Muscle layer of colon (tissue), 2 donors: Measurements from ENCODE around the gene SUMO1.

Source experiments
- H3K27ac ChIP-seq: one replicate; pipeline ENCODE4 v1.7.0; 2013; ENCODE audit warnings: low read depth, mild to moderate bottlenecking, low read length, moderate library complexity
- H3K27me3 ChIP-seq, 2 donors: one replicate each; pipeline ENCODE4 v1.7.0; 2013; ENCODE audit warnings: low read length in 2 of 2, mild to moderate bottlenecking in 2 of 2; ENCODE audit not compliant: insufficient read depth in 2 of 2, control insufficient read depth in 1 of 2
- H3K36me3 ChIP-seq: one replicate; pipeline ENCODE4 v1.7.0; 2013; ENCODE audit warnings: mild to moderate bottlenecking, low read length; ENCODE audit not compliant: insufficient read depth
- H3K4me1 ChIP-seq: one replicate; pipeline ENCODE4 v1.7.0; 2013; ENCODE audit warnings: mild to moderate bottlenecking, low read length; ENCODE audit not compliant: insufficient read depth
- H3K4me3 ChIP-seq, 2 donors: one replicate each; pipeline ENCODE4 v1.7.0; 2013; ENCODE audit warnings: low read length in 2 of 2, low read depth in 1 of 2, mild to moderate bottlenecking in 1 of 2, moderate library complexity in 1 of 2
- H3K9ac ChIP-seq: one replicate; pipeline ENCODE4 v1.7.0; 2013; ENCODE audit warnings: low read length
- H3K9me3 ChIP-seq: one replicate; pipeline ENCODE4 v1.7.0; 2013; ENCODE audit warnings: mild to moderate bottlenecking, low read length
- donor health status: abdominal sarcoma.
- donor health status: Adenocarcinoma of cecum.

Gene SUMO1

DNA sequence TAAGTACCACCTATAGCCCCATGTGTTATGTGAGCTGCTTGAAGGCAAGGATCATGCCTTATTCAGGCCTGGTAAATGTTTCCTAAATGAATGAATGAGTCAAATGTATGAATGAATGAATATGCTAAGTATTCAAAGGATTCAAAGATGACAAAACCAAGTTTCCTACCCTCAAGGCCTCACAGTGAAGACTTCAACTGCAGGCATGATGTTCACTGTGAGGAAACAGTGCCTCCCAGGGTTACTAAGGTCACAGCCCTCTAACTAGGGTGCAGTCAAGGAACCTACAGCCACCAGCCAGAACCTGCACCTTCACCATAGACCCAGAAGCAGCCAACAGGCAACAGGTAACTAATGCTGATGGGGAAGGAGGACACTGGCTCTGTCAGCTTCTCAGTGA lies 69.3 kb downstream of the SUMO1 start:
- no peaks in the 10 kb centered on the region for H3K36me3 ChIP-seq
- H3K27ac ChIP-seq = no peak overlapping the region
- no peaks in the 10 kb centered on the region for H3K27me3 ChIP-seq
- H3K4me1 ChIP-seq = peaks cover 17% of the 10 kb centered on the region
- H3K9ac ChIP-seq = no peak overlapping the region
- no peaks in the 10 kb centered on the region for H3K9me3 ChIP-seq
- no peak overlapping the region for H3K4me3 ChIP-seq

DNA sequence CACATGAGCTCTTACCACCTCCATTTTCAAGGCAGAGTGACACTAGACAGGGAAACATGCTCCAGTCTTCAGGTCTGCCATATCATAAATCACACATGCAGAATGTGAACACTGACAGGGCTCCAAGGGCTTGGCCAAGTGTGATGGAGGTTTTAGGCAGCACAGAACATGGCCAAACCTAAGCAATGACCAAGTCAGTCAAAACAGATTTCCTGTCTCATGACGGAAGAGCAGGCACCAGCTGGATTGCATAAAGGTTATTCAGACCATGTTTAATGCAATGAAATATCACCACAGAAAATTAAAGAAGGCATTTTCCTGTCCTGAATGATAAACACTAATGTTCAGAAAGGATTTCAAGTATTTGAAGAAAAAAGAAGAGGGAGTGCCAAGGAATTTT lies 72.5 kb downstream of the SUMO1 start:
- Histone ChIP-seq H3K27ac (no peak overlapping the region), H3K27me3 (no peaks in the 10 kb centered on the region), H3K9me3 (no peaks in the 10 kb centered on the region), H3K4me1 (peaks cover 3% of the 10 kb centered on the region), H3K36me3 (no peaks in the 10 kb centered on the region), H3K9ac (no peak overlapping the region), H3K4me3 (no peak overlapping the region)

DNA sequence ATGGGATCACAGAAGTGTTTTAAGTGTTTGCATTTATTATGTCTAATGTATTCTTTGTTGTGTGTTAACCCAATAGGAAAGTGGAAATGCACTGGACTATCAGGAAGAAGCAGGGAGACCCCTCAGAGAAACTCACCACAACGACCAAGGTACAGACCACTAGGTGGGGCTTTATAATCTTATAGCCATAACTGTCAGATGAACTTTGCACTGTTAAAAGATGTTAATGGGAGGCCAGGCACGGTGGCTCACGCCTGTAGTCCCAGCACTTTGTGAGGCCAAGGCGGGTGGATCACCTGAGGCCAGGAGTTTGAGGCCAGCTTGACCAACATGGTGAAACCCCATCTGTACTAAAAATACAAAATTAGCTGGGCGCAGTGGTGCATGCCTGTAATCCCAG lies 73.2 kb downstream of the SUMO1 start:
- no peaks in the 10 kb centered on the region for H3K36me3 ChIP-seq
- peaks cover 6% of the 10 kb centered on the region for H3K4me1 ChIP-seq
- no peak overlapping the region for H3K27ac ChIP-seq
- no peak overlapping the region for H3K9ac ChIP-seq
- no peak overlapping the region for H3K4me3 ChIP-seq
- H3K9me3 ChIP-seq = no peaks in the 10 kb centered on the region
- no peaks in the 10 kb centered on the region for H3K27me3 ChIP-seq

DNA sequence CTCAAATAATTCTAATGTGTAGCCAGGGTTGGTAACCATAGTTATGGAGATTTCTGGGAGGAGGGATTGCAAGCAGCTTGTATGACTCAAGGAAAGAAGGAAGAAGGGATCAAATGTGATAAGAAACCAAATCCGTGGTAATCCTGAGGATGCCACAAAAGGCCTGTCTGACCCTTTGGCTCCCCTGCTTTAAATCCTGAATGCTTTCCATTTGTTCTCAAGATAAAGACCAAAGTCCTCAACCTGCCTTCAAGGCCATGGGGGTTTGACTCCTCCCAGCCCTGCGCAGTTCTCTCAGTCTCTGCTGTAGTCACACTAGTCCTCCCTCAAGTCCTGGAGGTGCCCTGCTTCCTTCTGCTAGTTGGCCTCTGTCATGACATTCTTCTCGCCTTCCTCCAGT lies 74.0 kb downstream of the SUMO1 start:
- no peaks in the 10 kb centered on the region for H3K9me3 ChIP-seq
- H3K4me3 ChIP-seq = no peak overlapping the region
- no peak overlapping the region for H3K9ac ChIP-seq
- peaks cover 6% of the 10 kb centered on the region for H3K4me1 ChIP-seq
- H3K36me3 ChIP-seq = no peaks in the 10 kb centered on the region
- no peaks in the 10 kb centered on the region for H3K27me3 ChIP-seq
- H3K27ac ChIP-seq = no peak overlapping the region

DNA sequence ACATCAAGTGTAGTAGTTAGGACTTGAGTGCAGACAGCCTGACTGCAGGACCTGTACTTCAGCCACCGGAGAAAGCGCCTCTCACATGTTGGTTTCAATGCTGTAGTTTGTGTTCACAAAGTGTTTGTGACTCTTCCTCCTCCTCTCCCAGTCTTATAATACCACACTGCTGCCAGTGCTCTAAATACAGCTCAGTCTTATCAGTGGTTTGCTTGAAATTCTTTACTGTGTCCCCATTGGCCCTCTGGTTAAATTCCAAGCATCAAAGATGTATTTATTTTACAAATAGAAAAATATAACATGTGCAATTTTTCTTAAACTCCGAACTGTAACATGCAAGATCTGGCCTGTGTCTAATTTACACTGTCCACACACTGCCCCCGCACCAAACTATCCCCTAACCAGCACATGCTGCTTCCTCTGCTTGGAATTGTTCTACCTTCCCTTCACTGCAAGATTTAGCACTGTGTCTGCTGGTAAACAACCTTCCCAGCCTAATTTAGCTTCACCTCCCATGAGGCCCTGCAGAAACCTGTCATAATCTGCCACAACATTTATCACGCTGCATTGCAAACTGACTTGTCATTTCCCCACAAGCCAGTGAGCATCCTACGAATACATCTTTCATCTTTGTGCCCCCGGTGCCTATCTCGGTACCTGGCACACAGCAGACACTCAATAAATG lies 77.1 kb downstream of the SUMO1 start:
- Histone ChIP-seq H3K36me3 (no peaks in the 10 kb centered on the region), H3K9me3 (no peaks in the 10 kb centered on the region), H3K27ac (peak overlapping the region; percentile 6), H3K4me1 (peaks cover 6% of the 10 kb centered on the region), H3K27me3 (no peaks in the 10 kb centered on the region), H3K9ac (no peak overlapping the region), H3K4me3 (no peak overlapping the region)

DNA sequence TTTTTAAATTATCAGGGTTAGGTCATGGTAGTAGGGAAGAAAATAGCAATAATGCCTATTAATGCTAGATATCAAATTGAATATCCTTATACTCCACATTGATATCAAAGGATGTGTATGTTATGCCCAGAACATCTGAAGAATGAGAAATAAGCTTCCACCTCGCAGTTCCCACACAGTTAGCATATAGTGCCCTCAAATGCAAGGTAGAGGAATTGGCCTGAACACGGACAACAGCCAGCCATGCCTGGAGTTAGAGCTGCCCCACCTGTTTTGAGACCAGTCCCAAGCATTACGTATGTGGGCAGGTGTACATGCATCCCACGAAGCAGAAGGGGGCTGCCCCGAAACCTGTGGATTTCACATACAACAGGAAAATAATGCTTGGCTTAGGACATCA lies 79.6 kb downstream of the SUMO1 start:
- H3K27ac ChIP-seq = no peak overlapping the region

DNA sequence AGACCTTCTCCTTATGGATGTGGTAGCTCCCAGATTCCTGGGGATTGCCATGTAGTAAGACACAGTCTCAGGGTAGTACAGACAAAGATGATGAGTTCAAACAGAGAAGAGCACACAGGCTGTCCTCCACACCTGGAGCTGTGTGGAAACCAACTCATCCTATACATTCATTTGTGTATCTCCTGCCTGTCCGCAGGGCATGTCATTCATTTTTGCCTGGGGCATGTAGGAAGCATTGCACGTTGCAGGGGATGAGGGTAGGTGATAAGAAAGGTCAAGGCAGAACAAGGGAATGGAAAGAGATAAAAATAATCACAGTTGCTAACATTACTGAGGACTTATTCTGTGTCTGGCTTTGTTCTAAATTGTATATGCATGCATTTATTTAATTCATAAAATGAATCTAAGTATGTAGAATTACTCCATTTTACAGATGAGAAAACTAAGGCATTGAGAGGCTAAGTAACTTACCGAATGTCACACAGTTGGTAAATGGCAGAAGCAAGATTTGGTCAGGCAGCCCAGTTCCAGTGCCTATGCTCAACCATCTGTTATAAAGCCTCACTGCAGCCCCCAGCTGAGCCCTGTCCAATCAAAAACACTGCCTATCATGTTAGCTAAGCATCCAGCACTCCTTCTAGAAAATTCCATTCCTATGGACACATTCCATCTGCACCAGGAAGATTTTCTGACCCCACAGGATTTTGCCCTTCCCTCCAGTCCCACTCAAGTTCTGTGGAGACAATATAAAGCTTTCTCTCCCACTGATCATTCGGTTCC lies 81.0 kb downstream of the SUMO1 start:
- Histone ChIP-seq H3K4me1 (peaks cover 23% of the 10 kb centered on the region), H3K9me3 (no peaks in the 10 kb centered on the region), H3K27me3 (no peaks in the 10 kb centered on the region), H3K9ac (no peak overlapping the region), H3K36me3 (no peaks in the 10 kb centered on the region), H3K27ac (no peak overlapping the region), H3K4me3 (no peak overlapping the region)

More for the DNA sequence above, 79.6 kb downstream of the SUMO1 start:
- Histone ChIP-seq H3K9ac (no peak overlapping the region), H3K4me1 (peaks cover 19% of the 10 kb centered on the region), H3K27me3 (no peaks in the 10 kb centered on the region), H3K36me3 (no peaks in the 10 kb centered on the region), H3K9me3 (no peaks in the 10 kb centered on the region), H3K4me3 (no peak overlapping the region)
